Stimulated activated CD8-positive, alpha-beta memory T cell treated with anti-CD3 and anti-CD28 coated beads, Interleukin-2, amount 100 ng/mL, for 1 hour (primary cell): Measurements from ENCODE around the gene NCS1.

Source experiments
- DNase-seq, 2 donors: peaks; one replicate each; pipeline ENCODE4 v3.0.0-alpha.2; 2020; ENCODE audit warnings: low read depth in 2 of 2

Gene NCS1

GRCh38 chr9:130194378-130194932 lies 22.3 kb downstream of the NCS1 start:
- no peak for DNase-seq

GRCh38 chr9:130195638-130196037 lies 23.4 kb downstream of the NCS1 start:
- no peak for DNase-seq

GRCh38 chr9:130196643-130197042 lies 24.4 kb downstream of the NCS1 start:
- DNase-seq, result no peak

DNA sequence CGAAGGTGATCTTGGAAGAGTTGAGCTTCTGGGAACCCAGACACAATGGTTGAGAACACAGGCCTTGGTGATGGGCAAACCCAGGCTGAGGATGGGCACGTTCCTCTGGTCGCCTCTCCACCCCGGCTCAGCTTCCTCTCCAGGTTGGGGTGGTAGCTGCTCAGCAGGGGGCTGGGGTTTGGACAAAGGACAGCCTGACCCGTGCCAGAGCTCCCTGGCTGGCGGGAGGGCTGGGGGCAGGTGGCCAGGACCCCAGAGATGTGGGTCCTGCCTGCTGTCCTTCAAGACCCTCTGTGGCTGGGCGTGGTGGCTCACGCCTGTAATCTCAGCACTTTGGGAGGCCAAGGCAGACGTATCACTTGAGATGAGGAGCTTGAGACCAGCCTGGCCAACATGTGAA lies 25.2 kb downstream of the NCS1 start:
- no peak for DNase-seq

DNA sequence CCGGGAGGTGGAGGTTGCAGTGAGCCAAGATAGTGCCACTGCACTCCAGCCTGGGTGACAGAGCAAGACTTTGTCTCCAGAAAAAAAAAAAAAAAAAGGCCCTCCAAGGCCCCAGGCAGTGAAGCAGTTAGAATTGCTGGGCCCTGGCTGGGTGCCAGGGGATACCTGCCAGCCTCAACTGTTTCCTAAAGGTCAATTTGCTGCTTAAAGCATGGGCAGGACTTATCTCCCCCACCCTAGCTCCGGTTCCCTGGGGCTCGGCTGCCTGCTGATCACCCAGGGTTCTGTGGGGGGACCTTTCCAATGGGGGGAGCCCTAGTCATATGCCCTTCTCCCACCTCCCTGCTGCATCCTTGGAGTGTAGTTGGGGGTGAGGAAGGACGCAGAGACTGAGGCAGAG lies 25.7 kb downstream of the NCS1 start:
- DNase-seq, result no peak

DNA sequence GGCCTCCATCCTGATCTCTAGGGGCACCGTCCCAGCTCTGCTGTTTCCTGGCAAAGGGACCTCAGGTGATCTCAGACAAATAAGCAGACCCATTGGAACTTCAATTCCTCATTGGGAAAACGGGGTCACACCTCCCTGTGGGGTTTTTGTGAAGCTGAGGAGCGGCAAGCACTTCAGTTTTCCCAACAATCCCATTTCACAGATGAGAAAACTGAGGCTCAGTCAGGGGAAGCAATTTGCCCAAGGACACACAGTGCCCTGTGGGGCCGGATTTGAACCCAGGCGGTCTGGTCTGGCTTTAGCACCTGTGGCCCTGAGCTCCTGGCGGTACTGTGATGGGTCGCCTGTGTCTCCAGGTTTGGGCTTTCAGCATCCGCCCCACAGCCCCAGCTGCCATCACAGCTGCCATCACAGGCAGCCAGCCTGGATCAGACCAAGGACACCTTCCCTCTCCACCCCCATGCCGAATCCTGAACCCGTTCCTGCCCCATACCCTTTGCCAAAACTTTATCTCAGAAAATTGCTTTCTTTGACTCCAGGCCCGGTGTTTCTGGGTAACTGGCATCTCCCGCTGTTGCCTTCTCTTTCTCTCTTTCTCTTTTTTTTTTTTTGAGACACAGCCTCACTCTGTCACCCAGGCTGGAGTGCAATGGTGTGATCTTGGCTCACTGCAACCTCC lies 26.4 kb downstream of the NCS1 start:
- DNase-seq, result no peak

DNA sequence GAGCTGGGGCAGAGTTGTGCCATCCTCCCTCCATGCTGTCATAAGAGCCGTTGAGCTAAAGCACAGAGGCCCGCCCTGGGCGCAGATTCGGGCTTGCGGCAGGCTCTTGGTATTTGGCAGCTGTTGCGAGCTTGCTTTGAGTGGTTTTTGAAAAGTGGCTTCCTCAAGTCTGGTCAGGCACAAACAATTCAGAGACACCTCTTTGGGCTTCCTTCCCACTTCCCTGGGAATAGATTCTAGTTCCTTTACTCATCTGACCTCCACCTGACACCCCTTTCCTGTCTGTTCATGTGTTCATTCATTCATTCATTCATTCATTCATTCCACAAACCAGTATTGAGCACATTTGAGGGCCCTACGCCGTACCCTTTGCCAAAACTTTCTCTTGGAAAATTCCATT lies 27.4 kb downstream of the NCS1 start:
- no peak for DNase-seq

DNA sequence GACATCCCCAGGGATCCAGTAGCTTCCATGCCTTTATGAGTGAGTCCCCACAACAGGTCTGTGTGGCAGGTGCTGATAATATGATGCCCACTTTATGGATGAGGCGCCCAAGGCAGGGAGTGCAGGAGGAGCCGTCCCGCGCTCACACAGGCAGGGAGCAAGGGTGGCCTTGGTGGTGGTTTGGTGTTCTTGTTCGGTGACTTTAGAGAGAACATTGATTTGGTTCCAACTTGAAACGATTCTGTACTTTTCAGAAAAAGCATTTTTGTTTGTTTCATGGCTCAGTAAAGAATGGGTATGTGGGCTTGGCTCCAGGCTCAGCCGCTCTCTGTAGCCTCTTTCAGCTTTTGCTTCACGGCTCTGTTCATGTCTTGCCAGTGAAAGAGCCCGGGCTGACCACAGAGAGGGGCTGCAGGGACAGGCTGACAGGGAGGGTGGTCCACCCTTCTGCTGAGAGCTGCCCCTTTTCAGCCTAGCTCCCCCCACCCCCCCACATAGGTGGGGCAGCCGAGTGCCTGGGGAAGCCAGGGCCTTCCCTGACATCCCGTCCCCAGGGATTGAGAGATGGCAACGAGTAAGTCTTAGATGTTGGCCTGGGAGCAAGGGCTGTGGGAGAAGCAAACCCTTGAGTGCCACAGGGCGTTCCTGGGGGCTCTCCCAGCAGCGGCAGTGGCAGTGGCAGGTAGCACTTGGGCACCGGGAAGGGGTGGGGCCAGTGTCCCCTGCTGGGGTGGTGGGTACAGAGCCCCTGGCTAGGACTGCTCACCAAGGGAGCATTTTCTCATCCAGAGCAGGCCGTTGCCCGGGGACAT lies 28.0 kb downstream of the NCS1 start:
- DNase-seq, result no peak

DNA sequence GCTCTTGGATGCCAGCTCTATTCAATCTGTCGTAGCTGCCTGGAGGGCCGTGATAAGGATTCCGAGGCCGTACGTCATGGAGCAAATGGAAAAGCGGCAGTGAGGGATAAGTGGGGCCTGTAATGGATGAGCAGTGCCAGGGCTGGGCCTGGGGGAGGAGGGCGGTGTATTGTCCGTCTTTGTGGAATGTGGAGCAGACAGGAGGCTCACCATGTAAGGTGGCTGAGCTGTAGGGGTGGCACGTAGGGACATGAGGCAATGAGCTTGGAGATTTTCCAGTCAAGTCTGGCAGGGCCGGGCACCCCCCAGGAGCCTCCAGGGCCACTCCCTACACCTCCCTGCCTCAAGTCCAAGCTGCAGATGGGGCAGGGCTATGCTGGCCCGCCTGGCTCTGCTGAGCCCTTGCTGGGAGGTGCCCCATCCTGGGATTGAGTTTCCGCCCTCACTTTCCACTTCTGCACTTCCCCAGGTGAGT lies 29.2 kb downstream of the NCS1 start:
- no peak for DNase-seq

DNA sequence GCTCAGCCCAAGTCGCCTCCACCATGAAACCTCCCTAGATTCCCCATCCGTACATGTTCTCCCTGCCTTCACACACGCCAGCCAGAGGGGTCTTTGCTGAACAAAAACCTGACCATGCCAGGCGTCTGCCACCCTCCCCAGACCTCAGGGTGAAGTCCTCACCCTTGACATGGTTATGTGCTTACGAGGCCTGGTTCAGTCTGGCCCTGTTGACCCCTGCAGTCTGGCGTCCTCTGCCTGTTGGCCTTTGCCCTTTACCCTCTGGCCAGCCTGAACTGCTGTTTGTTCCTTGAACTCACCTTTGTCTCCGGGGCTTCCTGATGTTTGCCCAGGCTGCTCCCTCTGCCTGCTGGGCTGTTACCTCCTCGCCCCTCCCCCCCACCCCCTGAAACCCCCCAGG lies 29.8 kb downstream of the NCS1 start:
- no peak for DNase-seq

- DNase-seq, result no peak
These were observed 32.1 kb downstream of the NCS1 start for GRCh38 chr9:130204341-130204740.

- DNase-seq, result no peak
These were observed 32.8 kb downstream of the NCS1 start for GRCh38 chr9:130204959-130205358.

- no peak for DNase-seq
These were observed 33.7 kb downstream of the NCS1 start for GRCh38 chr9:130205912-130206311.

DNA sequence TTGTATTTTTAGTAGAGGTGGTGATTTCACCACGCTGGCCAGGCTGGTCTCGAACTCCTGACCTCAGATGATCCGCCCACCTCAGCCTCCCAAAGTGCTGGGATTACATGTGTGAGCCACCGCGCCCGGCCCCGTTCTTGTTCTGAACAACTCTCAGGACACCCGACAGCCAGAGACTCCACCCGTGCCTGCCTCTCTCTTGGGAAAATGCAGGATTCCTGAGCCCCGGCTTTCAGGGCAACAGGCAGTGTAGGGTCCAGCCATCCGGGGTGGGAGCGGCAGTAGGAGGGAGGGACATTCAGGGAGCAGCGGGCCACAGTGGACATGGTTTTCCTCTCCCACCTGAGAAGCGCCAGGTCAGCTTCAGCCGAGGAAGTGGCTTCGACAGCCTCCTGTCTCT lies 34.4 kb downstream of the NCS1 start:
- DNase-seq, result no peak

GRCh38 chr9:130207241-130207992 lies 35.2 kb downstream of the NCS1 start:
- DNase-seq, result no peak

DNA sequence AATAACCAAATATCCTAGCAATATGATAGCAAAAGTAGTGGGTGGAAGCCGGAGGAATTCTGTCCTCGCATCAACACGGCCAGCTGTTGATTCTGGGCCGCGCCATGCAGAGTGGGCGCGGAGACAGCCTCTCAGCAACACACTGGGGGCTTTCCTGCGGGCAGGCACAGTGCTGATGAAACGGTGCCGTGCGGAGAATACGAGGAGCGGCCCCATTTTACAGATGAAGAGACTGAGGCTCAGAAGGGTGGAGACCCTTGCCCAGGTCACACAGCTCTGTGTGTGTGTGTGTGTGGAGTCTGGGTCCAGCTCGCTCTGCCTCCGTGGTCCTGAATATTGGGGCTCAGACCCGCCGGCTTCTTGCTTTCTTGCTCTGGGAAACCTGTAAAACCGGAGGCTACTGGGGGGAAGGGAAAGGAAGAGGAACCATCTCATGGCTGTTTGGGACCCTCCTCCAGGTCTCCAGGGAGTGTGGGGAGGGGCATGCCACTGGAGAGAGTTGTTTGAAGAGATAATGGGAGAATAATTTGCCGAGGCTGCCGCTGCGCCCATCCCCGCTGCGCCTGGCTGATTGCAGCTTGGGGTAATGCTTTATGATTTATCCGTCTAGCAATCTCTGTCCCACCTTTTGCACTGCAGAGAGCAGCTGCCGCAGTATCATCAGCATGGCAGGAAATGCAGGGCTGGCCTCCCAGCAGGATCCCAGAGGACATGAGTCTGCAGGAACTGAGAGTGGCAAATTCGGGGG lies 36.6 kb downstream of the NCS1 start:
- no peak for DNase-seq

DNA sequence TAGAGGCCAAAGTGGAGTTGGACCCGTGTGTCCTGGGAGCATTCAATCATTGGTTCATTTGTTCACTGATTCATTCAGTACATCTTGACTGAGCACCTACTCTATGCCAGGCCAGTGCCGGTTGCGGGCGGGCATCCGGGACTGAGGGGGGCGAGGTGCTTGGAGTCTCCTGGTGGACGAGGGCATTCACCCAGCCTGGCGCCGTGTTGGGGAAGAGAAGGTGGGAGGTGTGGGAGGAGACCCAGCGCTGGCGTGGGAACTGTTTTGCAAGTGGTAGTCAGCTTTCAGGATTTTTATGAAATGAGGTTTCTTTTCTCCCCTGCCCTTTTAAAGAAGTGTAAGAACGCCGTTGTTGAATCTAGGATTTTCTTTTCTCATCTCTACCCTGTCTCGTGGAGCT lies 37.2 kb downstream of the NCS1 start:
- no peak for DNase-seq

GRCh38 chr9:130211548-130212226 lies 39.5 kb downstream of the NCS1 start:
- DNase-seq, result no peak

DNA sequence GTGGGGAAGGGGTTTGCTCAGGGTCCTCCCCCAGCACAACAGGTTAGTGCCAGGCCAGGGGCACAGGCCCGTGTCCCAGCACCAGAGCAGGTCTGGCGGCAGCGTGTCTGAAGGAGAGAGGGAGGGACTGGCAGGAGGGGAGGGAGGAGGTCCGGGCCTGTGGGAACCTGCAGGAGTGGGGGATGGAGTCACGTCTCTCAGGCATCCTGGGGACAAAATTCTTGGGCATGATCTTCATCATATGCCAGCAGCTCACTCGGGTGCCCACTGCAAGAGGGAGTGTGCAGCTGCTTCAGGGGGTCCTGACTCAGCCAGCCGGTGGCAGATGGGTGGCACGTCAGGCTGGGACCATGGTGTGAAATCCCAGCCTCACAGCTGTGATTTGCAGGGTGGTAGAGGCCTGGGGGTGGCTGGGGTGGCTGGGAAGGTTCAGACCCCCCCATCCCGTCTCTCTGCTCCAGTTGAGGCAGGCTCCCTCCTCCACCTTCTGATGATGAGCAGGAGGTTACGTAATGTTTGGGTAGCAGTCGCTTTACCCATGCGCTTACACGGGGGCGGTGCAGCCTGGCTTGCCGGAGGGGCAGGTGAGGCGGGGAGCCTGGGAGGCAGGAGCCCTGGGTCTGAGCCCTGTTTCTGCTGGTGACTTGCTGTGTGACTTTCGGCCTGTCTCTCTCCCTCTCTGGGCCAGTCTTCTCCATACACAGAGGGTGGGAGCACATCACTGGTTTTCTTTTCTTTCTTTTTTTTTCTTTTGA lies 40.5 kb downstream of the NCS1 start:
- DNase-seq, result no peak
